ENCODE data around the gene SLC15A2.

SLC15A2 gene

GRCh38 chr3:121988146-121988545 lies 93.9 kb downstream of the SLC15A2 start:
- no peak for DNase-seq

DNA sequence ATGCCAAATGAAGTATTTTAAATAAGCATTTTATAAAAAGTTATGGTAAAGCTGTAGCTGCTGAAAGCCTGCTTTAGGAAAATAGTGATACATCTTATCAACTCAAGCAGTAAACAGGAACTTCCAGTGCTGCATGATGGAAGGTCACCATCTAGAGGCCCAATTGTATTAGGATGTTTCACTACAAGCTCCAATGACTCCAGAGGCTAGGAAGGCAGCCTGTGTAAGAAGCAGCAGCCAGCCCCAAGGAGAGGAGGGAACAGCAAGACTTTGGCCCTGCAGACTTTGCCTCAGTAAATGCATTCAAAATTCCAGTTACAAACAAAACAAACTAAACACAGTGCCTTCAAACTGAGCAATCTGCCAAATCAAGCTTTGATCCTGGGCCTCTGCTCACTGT lies 95.7 kb downstream of the SLC15A2 start:
- no peak for DNase-seq

GRCh38 chr3:121992601-121993560 lies 98.7 kb downstream of the SLC15A2 start:
- no peak for DNase-seq

All from activated CD4-positive, CD25-positive, alpha-beta regulatory T cell (primary cell).